ENCODE results near the gene SIL1. TPM values are rescaled to one million over a fixed set of nuclear protein-coding genes. Genes with fewer than 3 reads are reported as not detected.

Gene SIL1
- total RNA-seq, 2 experiments from 2014 or later, result 21.4 to 29.6 TPM

DNA sequence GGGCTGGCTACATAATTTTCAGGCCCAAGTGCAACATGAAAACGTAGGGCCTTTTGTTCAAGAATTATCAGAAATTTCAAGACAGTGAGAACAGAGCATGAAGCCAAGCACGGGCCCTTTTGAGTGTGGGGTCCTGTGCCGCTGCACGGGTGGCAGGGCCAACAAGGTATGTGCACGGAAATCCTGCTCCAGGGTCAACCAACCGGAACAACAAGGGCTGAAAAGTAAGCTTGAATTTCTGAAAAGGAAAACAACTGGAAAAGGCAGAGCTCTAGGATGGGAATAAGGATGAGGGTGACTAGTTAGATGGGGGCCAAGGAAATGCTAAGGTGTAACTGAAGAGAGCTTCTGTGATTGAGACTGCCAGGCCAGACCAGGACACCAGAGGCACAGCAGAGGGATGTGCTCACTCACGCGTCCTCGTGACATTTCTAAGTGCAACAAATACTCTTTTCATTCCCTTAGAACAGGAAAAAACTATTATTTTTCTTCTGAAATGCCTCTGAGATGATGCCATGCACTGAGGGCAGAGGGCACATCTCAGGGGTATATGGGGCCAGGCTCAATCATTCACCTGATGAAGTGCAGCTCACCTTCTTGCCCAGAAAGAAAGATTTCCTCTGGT is 242.4 kb downstream of the SIL1 start:
- no peak for DNase-seq
- no peak overlapping the region for H3K4me3 Mint-ChIP-seq
- H3K4me1 Mint-ChIP-seq (ENCODE audit: low read depth), result peaks cover 16% of the 10 kb centered on the region
- CTCF ChIA-PET, result no interaction called here
- intact Hi-C loops (cut with micrococcal nuclease), result no loop called here
- no peaks in the 10 kb centered on the region for H3K9me3 Mint-ChIP-seq
- peaks cover 2% of the 10 kb centered on the region for H3K36me3 Mint-ChIP-seq (ENCODE audit: low read depth)
- no peaks in the 10 kb centered on the region for H3K27me3 Mint-ChIP-seq (ENCODE audit: low read depth)
- H3K27ac Mint-ChIP-seq, result no peak overlapping the region

GRCh38 chr5:138955013-138955660 is 243.0 kb downstream of the SIL1 start:
- CTCF ChIA-PET, result no interaction called here
- no peak for DNase-seq
- H3K36me3 Mint-ChIP-seq (ENCODE audit: low read depth), result peaks cover 2% of the 10 kb centered on the region
- H3K9me3 Mint-ChIP-seq, result no peaks in the 10 kb centered on the region
- H3K27me3 Mint-ChIP-seq (ENCODE audit: low read depth), result no peaks in the 10 kb centered on the region
- peaks cover 16% of the 10 kb centered on the region for H3K4me1 Mint-ChIP-seq (ENCODE audit: low read depth)
- intact Hi-C loops (cut with micrococcal nuclease), result no loop called here
- H3K4me3 Mint-ChIP-seq, result no peak overlapping the region
- H3K27ac Mint-ChIP-seq, result no peak overlapping the region

GRCh38 chr5:138954257-138955012 is 243.7 kb downstream of the SIL1 start:
- no peaks in the 10 kb centered on the region for H3K9me3 Mint-ChIP-seq
- peaks cover 16% of the 10 kb centered on the region for H3K4me1 Mint-ChIP-seq (ENCODE audit: low read depth)
- H3K27me3 Mint-ChIP-seq (ENCODE audit: low read depth), result no peaks in the 10 kb centered on the region
- intact Hi-C loops (cut with micrococcal nuclease), result no loop called here
- CTCF ChIA-PET, result no interaction called here
- H3K4me3 Mint-ChIP-seq, result no peak overlapping the region
- peaks cover 2% of the 10 kb centered on the region for H3K36me3 Mint-ChIP-seq (ENCODE audit: low read depth)
- no peak overlapping the region for H3K27ac Mint-ChIP-seq
- DNase-seq, result no peak

- CTCF ChIA-PET, result interaction anchor here (1.0 kb wide), 1 partner anchor 178 kb away, joined by 3 read pairs; no protein-coding TSS in a partner anchor
- Mint-ChIP-seq H3K36me3 (ENCODE audit: low read depth) (peaks cover 2% of the 10 kb centered on the region), H3K27me3 (ENCODE audit: low read depth) (no peaks in the 10 kb centered on the region), H3K4me3 (no peak overlapping the region), H3K27ac (no peak overlapping the region), H3K4me1 (ENCODE audit: low read depth) (peaks cover 16% of the 10 kb centered on the region), H3K9me3 (no peaks in the 10 kb centered on the region)
- peak; percentile 38 for DNase-seq
- intact Hi-C loops (cut with micrococcal nuclease), result no loop called here
Measured at GRCh38 chr5:138953387-138954256, 244.5 kb downstream of the SIL1 start.

DNA sequence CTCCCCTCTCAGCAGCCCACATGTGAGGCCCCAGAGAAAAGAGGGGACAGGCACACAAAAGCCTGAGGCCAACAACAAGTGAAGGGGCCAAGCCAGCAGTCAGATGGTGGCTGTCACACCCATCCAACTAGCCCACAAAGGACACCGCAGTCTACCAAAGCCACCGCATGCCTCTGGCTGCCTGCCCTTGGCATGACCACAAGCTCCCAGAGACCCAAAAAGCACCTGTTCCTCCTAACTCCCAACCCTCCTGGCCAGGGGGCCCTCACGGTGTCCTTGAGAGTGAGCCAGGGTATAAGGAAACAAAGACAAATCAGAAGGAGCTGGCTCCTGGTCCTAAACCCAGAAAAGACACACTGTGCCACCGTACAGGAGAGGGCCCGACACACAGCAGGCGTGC is 245.2 kb downstream of the SIL1 start:
- no peak overlapping the region for H3K27ac Mint-ChIP-seq
- CTCF ChIA-PET, result interaction anchor here (1.0 kb wide), 1 partner anchor 179 kb away, joined by 3 read pairs; no protein-coding TSS in a partner anchor
- no peak overlapping the region for H3K4me3 Mint-ChIP-seq
- DNase-seq, result no peak
- H3K36me3 Mint-ChIP-seq (ENCODE audit: low read depth), result peaks cover 2% of the 10 kb centered on the region
- no peaks in the 10 kb centered on the region for H3K27me3 Mint-ChIP-seq (ENCODE audit: low read depth)
- H3K4me1 Mint-ChIP-seq (ENCODE audit: low read depth), result peaks cover 16% of the 10 kb centered on the region
- intact Hi-C loops (cut with micrococcal nuclease), result no loop called here
- H3K9me3 Mint-ChIP-seq, result no peaks in the 10 kb centered on the region

DNA sequence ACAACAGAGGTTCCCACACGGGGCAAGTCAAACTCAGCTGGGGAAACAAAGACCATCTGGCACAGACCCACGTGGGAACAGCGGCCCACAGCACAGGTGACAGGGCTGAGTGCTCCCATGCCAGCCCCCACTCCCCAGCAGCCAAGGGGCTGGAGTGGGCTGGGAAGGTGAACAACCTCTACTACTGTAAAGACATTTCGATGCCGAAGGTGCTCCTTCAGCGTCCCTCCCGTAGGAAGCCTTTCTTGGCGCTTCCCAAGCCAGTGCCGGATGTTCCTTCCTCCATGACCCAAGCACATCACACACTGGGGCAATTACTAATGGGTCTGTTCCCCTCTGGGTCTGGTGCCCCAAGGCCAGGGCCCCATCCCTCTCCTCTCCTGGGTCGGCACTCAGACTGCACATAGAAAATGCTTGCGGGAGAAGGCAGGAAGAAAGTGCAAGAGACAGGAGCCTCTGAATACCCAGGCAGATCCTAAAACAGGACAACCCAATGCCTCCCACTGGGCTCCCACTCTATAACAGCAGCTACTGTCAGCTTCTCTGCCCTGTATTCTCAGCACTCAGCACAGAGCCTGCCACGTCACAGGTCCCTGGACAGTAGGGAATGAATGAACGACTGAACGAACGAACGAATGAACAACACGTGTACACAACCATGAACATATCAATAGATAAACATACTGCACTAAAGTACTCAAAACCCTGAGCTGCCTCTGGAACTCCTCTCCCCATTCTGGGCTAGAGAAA is 246.0 kb downstream of the SIL1 start:
- DNase-seq, result no peak
- intact Hi-C loops (cut with micrococcal nuclease), result no loop called here
- Mint-ChIP-seq H3K36me3 (ENCODE audit: low read depth) (peaks cover 2% of the 10 kb centered on the region), H3K27me3 (ENCODE audit: low read depth) (no peaks in the 10 kb centered on the region), H3K4me1 (ENCODE audit: low read depth) (peaks cover 16% of the 10 kb centered on the region), H3K4me3 (no peak overlapping the region), H3K9me3 (no peaks in the 10 kb centered on the region), H3K27ac (no peak overlapping the region)
- CTCF ChIA-PET, result no interaction called here

GRCh38 chr5:138951091-138951985 is 246.8 kb downstream of the SIL1 start:
- H3K9me3 Mint-ChIP-seq, result no peaks in the 10 kb centered on the region
- H3K27me3 Mint-ChIP-seq (ENCODE audit: low read depth), result no peaks in the 10 kb centered on the region
- peaks cover 16% of the 10 kb centered on the region for H3K4me1 Mint-ChIP-seq (ENCODE audit: low read depth)
- DNase-seq, result no peak
- H3K27ac Mint-ChIP-seq, result no peak overlapping the region
- CTCF ChIA-PET, result no interaction called here
- H3K36me3 Mint-ChIP-seq (ENCODE audit: low read depth), result peaks cover 2% of the 10 kb centered on the region
- no peak overlapping the region for H3K4me3 Mint-ChIP-seq
- intact Hi-C loops (cut with micrococcal nuclease), result no loop called here

DNA sequence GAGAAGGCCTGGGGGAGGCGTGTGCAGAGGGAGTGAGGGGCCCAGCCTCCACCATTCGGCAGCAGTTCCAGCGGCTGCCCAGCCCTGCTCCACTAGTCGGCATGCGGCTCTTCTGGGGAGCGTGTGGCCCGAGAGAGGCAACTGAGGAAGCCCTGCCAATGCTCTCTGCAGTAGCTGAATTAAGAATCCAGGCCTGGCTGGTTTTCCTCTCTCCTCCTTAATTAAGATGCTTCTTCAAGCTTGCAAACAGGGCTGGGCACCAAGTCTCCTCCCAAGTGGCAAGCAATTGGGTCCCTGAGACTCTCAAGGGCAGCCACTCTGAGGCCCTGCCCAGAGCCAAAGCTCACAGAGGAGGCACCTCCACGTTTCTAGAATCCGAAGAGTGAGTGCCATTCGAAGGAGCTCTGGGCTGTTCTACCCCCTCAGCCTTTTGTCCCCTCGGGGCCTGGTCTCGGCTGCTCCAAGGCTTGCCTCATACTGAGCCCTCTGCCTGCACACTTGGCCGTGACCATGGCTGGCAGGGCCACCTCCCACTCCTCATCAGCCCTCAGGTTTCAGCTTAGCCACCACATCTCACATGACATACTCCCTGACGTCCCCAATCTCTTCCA is 247.6 kb downstream of the SIL1 start:
- H3K4me1 Mint-ChIP-seq (ENCODE audit: low read depth), result peaks cover 16% of the 10 kb centered on the region
- DNase-seq, result no peak
- H3K36me3 Mint-ChIP-seq (ENCODE audit: low read depth), result peaks cover 2% of the 10 kb centered on the region
- H3K9me3 Mint-ChIP-seq, result no peaks in the 10 kb centered on the region
- CTCF ChIA-PET, result interaction anchor here (0.6 kb wide), 1 partner anchor 307 kb away, joined by 4 read pairs; no protein-coding TSS in a partner anchor
- no peak overlapping the region for H3K27ac Mint-ChIP-seq
- H3K27me3 Mint-ChIP-seq (ENCODE audit: low read depth), result no peaks in the 10 kb centered on the region
- no peak overlapping the region for H3K4me3 Mint-ChIP-seq
- intact Hi-C loops (cut with micrococcal nuclease), result no loop called here

- Mint-ChIP-seq H3K27ac (no peak overlapping the region), H3K4me3 (no peak overlapping the region), H3K36me3 (ENCODE audit: low read depth) (peaks cover 3% of the 10 kb centered on the region), H3K9me3 (no peaks in the 10 kb centered on the region), H3K27me3 (ENCODE audit: low read depth) (no peaks in the 10 kb centered on the region), H3K4me1 (ENCODE audit: low read depth) (peaks cover 16% of the 10 kb centered on the region)
- DNase-seq, result no peak
- intact Hi-C loops (cut with micrococcal nuclease), result no loop called here
- CTCF ChIA-PET, result interaction anchor here (0.6 kb wide), 1 partner anchor 307 kb away, joined by 4 read pairs; no protein-coding TSS in a partner anchor
Measured at GRCh38 chr5:138949988-138950387, 248.2 kb downstream of the SIL1 start.

- CTCF ChIA-PET, result interaction anchor here (0.5 kb wide), 1 partner anchor 302 kb away, joined by 3 read pairs; no protein-coding TSS in a partner anchor
- H3K4me1 Mint-ChIP-seq (ENCODE audit: low read depth), result peaks cover 14% of the 10 kb centered on the region
- H3K27me3 Mint-ChIP-seq (ENCODE audit: low read depth), result no peaks in the 10 kb centered on the region
Measured at GRCh38 chr5:138949223-138949574, 249.0 kb downstream of the SIL1 start.

More at GRCh38 chr5:138949223-138949574, 249.0 kb downstream of the SIL1 start:
- Mint-ChIP-seq H3K27ac (no peak overlapping the region), H3K9me3 (no peaks in the 10 kb centered on the region), H3K36me3 (ENCODE audit: low read depth) (peaks cover 2% of the 10 kb centered on the region), H3K4me3 (no peak overlapping the region)
- DNase-seq, result no peak
- intact Hi-C loops (cut with micrococcal nuclease), result no loop called here

All from activated naive CD4-positive, alpha-beta T cell treated with anti-CD3 and anti-CD28 coated beads for 36 hours (primary cell).